ENCODE results near the gene PPP1R7.

Gene PPP1R7

GRCh38 chr2:241226723-241227572, 76.7 kb downstream of the PPP1R7 start:
- no peak for DNase-seq (ENCODE audit: low read depth in 1 of 2, low spot score in 1 of 2)

GRCh38 chr2:241227594-241227993, 77.3 kb downstream of the PPP1R7 start:
- no peak for DNase-seq (ENCODE audit: low read depth in 1 of 2, low spot score in 1 of 2)

GRCh38 chr2:241228081-241228859, 78.0 kb downstream of the PPP1R7 start:
- DNase-seq (ENCODE audit: low read depth in 1 of 2, low spot score in 1 of 2): no peak

- no peak for DNase-seq (ENCODE audit: low read depth in 1 of 2, low spot score in 1 of 2)
These were observed 78.7 kb downstream of the PPP1R7 start for GRCh38 chr2:241228860-241229516.

GRCh38 chr2:241229563-241230401, 79.5 kb downstream of the PPP1R7 start:
- no peak for DNase-seq (ENCODE audit: low read depth in 1 of 2, low spot score in 1 of 2)

GRCh38 chr2:241230435-241230834, 80.2 kb downstream of the PPP1R7 start:
- DNase-seq (ENCODE audit: low read depth in 1 of 2, low spot score in 1 of 2): no peak

- DNase-seq (ENCODE audit: low read depth in 1 of 2, low spot score in 1 of 2): no peak
These were observed 82.7 kb downstream of the PPP1R7 start for GRCh38 chr2:241232736-241233575.
